IPS-18a (cell line): ENCODE data around the gene ATP2B3.

Experiments used
- H3K27ac ChIP-seq: one replicate; pipeline ENCODE4 v1.5.1; 2013; ENCODE audit warnings: low read length
- H3K27me3 ChIP-seq: one replicate; pipeline ENCODE4 v1.6.1; 2013; ENCODE audit warnings: mild to moderate bottlenecking, low read length; ENCODE audit not compliant: control insufficient read depth, insufficient read depth
- H3K36me3 ChIP-seq: one replicate; pipeline ENCODE4 v1.6.1; 2013; ENCODE audit warnings: low read depth, low read length; ENCODE audit not compliant: control insufficient read depth
- H3K4me1 ChIP-seq: one replicate; pipeline ENCODE4 v1.6.1; 2013; ENCODE audit warnings: low read depth, low read length; ENCODE audit not compliant: control insufficient read depth
- H3K4me3 ChIP-seq: one replicate; pipeline ENCODE4 v1.5.1; 2013; ENCODE audit warnings: low read length
- H3K9ac ChIP-seq: one replicate; pipeline ENCODE4 v1.6.1; 2013; ENCODE audit warnings: mild to moderate bottlenecking, low read length, moderate library complexity
- H3K9me3 ChIP-seq: one replicate; pipeline ENCODE4 v1.6.1; 2013; ENCODE audit warnings: low read depth, low read length; ENCODE audit not compliant: control insufficient read depth

The ATP2B3 gene

DNA sequence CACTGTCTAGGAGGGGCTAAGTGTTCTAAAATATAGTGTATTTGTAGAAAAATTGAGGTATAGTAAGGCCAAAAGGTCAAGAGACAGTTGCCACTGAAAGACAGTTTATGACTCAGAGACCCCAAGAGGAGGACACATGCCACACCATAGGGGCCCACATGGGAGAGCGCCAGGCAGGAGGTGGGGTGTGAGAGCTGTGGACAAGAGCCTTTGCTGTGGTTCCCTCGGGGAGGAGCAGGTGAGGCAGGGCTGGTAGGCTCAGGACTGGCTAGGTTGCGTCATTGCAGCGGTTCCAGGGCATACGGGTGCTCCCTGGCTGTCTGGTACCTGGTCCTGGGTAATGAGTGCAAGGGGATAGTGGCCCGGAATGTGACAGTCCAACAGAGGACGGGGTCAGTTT, 43.9 kb downstream of the ATP2B3 start:
- no peak overlapping the region for H3K27ac ChIP-seq
- H3K4me1 ChIP-seq, result no peaks in the 10 kb centered on the region
- no peaks in the 10 kb centered on the region for H3K27me3 ChIP-seq
- H3K36me3 ChIP-seq, result no peaks in the 10 kb centered on the region
- no peak overlapping the region for H3K4me3 ChIP-seq
- H3K9me3 ChIP-seq, result peaks cover 6% of the 10 kb centered on the region
- H3K9ac ChIP-seq, result no peak overlapping the region

DNA sequence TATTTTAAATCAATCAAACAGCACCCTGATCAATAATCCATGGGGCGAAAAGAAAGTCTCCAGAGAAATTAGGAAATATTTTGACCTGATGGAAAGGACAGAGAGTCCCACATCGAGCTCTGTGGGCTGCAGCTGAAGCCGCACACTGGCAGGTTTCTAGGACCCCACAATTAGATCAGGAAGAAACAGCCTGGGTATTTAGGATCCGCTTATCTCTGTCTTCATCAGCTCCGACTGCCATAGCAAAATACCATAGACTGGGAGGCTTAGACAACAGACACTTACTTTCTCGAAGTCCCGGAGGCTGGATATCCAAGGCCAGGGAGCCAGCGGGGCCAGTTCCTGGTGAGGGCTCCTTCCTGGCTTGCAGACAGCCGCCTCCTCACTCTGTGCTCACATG, 45.1 kb downstream of the ATP2B3 start:
- Histone ChIP-seq H3K27me3 (no peaks in the 10 kb centered on the region), H3K4me1 (no peaks in the 10 kb centered on the region)

DNA sequence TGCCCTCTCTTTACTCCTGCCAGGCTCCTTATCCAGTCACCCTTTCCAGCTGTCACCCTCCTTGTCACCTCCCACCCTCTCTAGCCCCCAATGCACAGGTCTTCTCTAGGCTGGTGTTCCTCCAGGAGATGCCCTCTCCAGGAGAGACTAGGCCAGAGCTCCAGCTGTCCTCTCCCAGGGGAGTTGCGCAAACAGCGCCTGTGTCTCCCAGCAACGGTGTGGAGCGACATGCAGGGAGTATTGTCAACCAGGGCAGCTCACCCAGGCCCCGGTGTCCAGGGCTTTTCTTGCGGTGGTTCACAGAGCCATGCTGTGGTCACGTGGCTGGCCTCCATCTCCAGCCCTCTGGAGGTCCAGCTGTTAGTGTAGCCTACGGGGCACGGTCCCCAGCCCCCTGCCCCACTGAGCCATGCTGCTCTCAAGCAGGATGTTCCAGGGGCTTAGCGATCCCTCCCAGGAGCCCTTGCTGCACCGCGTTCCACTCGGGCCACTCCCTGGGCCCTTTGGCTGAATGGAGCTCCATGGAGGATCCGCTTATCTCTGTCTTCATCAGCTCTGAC, 46.7 kb downstream of the ATP2B3 start:
- Histone ChIP-seq H3K27ac (no peak overlapping the region), H3K4me3 (no peak overlapping the region), H3K27me3 (no peaks in the 10 kb centered on the region), H3K9me3 (peaks cover 6% of the 10 kb centered on the region), H3K9ac (no peak overlapping the region), H3K4me1 (peaks cover 7% of the 10 kb centered on the region), H3K36me3 (no peaks in the 10 kb centered on the region)

More for the DNA sequence above, 45.1 kb downstream of the ATP2B3 start:
- Histone ChIP-seq H3K9ac (no peak overlapping the region), H3K27ac (no peak overlapping the region), H3K4me3 (no peak overlapping the region), H3K9me3 (peaks cover 6% of the 10 kb centered on the region), H3K36me3 (no peaks in the 10 kb centered on the region)

DNA sequence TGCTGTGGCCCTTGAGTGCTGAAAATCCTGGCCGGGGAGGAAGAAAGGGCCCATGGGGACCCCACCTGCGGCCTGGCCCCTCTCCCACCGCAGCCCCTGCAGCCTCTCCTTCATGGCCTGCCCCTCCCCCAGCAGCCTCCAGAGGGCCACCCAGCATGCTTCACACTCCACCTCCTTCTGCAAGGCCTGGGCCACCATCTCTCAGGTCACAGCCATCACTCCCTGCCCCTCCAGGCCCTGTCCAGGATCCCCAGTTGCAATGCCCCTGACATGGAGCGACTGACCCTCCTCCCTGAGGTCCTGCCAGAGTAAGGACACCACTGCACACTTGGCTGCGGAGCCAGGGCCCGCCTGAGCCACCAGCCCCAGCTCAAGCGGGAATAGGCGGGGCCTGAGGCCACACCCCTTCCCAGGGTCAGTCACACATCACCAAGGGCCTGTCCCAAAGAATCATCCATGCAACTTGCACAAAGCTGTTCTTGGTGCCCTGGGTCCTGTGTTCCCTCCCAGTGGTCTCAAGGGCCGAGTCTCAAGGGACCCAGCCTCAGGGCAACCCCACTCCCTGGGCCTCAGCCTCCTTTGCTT, 48.6 kb downstream of the ATP2B3 start:
- H3K4me3 ChIP-seq, result no peak overlapping the region
- peaks cover 4% of the 10 kb centered on the region for H3K9me3 ChIP-seq
- H3K27ac ChIP-seq, result no peak overlapping the region
- H3K4me1 ChIP-seq, result peaks cover 7% of the 10 kb centered on the region
- no peaks in the 10 kb centered on the region for H3K36me3 ChIP-seq
- H3K27me3 ChIP-seq, result no peaks in the 10 kb centered on the region
- no peak overlapping the region for H3K9ac ChIP-seq

DNA sequence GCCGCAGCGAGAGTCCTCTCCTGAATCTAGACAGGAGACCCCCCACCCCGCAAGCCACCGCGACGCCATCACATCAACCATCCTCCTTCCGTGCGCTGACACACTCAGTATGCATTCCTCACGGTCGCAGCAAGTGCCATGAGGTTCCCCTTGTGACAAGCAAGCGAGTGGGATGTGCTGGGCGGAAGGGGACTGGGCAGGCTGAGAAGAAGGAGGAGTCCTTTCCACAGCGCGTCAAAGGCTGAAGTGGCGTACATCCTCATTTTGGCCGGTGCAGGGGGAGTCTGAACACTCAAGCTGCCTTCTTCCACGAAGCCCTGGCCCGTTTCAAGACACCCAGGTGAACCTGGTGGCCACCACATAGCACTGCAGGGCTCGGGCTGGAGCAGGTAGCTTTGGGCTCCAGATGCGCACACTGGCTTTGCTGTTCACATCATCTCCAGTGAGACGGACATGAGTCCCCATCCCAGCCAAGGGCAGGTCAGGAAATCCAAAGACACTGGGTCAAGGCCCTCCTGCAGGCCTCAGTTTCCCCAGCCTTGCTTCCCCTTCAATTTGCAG, 51.1 kb downstream of the ATP2B3 start:
- Histone ChIP-seq H3K4me1 (peaks cover 7% of the 10 kb centered on the region), H3K4me3 (no peak overlapping the region), H3K9ac (no peak overlapping the region), H3K36me3 (no peaks in the 10 kb centered on the region), H3K9me3 (no peaks in the 10 kb centered on the region), H3K27me3 (no peaks in the 10 kb centered on the region), H3K27ac (no peak overlapping the region)

DNA sequence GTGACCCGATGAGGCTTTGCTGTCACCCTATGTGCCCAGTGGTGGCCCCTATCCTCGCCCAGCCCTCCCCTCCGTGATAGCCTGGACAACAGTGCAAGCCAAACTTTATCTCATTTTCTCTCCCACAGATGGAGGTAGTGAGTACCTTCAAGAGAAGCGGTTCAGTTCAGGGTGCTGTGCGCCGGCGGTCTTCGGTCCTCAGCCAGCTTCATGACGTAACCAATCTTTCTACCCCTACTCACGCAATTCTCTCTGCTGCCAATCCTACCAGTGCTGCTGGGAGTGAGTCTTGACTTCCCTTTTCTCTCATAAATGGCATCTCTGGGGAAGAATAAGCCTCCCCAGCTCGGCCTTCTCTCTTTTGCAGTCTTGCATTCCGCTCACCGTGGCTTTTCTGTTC, 52.0 kb downstream of the ATP2B3 start:
- no peaks in the 10 kb centered on the region for H3K27me3 ChIP-seq

DNA sequence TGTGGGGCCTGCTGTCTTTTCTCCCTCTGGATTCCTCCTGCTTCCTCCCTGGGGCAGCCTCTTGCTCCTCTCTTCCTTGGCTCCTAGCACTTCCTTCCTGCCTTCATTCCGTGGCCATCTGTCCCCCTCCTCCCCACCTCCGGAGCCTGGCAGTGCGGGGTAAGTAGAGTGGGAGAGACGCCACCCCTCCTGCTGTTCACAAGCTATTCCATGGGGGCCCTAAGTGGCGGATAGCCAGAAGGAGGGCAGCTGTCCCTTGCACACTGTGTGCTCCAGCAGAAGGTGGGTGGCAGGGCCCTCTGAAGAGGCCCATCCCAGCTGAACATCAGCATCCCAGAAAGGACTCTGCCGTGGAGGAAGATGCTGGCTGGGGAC, 54.1 kb downstream of the ATP2B3 start:
- no peak overlapping the region for H3K9ac ChIP-seq
- H3K4me3 ChIP-seq, result no peak overlapping the region
- H3K27ac ChIP-seq, result no peak overlapping the region
- H3K9me3 ChIP-seq, result no peaks in the 10 kb centered on the region
- peaks cover 7% of the 10 kb centered on the region for H3K4me1 ChIP-seq
- H3K27me3 ChIP-seq, result no peaks in the 10 kb centered on the region
- no peaks in the 10 kb centered on the region for H3K36me3 ChIP-seq

More for the DNA sequence above, 52.0 kb downstream of the ATP2B3 start:
- H3K9me3 ChIP-seq, result no peaks in the 10 kb centered on the region
- H3K36me3 ChIP-seq, result no peaks in the 10 kb centered on the region
- H3K9ac ChIP-seq, result no peak overlapping the region
- H3K27ac ChIP-seq, result no peak overlapping the region
- H3K4me3 ChIP-seq, result no peak overlapping the region
- H3K4me1 ChIP-seq, result peaks cover 7% of the 10 kb centered on the region

DNA sequence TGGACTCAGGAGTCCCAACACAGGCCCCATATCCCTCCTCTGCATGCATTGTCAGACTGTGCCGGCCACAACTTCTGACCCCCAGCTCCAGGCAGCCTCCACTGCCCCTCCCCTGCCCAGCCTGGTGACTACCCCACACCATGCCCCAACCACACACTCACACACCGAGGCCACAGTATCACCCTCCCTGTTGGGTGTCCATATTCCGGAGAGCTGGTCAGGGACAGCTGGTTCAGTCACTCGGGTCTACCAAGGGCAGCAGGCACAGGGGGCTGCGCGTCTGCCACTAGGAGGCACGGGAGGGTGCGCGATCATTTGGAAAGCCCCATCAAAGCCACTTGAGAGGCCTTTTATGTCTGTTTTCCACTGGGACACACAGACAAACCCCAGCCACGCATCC, 55.2 kb downstream of the ATP2B3 start:
- H3K9ac ChIP-seq, result no peak overlapping the region
- no peaks in the 10 kb centered on the region for H3K27me3 ChIP-seq

DNA sequence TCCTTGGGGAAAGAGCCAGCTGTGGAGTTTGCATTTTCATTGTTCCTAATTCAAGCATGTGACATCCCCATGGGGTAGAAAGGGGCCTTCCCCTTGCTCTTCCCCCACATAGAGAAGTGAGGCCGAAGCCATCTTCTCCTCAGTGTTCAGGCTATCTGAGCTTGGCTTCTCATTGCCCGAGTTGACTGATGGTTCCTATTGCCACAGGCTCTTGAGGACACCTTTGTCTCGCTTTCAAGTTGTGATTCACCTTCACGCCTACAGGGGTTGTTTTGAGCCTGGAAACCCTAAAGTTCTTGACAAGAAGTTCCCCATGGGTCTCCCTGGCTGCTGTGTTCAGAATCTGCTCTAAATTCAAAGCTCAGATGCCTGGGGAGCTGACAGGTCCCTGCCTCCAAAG, 56.5 kb downstream of the ATP2B3 start:
- Histone ChIP-seq H3K9ac (no peak overlapping the region), H3K36me3 (no peaks in the 10 kb centered on the region), H3K4me1 (no peaks in the 10 kb centered on the region), H3K4me3 (no peak overlapping the region), H3K9me3 (no peaks in the 10 kb centered on the region), H3K27me3 (no peaks in the 10 kb centered on the region), H3K27ac (no peak overlapping the region)

More for the DNA sequence above, 55.2 kb downstream of the ATP2B3 start:
- Histone ChIP-seq H3K27ac (no peak overlapping the region), H3K4me3 (no peak overlapping the region), H3K9me3 (no peaks in the 10 kb centered on the region), H3K4me1 (peaks cover 7% of the 10 kb centered on the region), H3K36me3 (no peaks in the 10 kb centered on the region)

DNA sequence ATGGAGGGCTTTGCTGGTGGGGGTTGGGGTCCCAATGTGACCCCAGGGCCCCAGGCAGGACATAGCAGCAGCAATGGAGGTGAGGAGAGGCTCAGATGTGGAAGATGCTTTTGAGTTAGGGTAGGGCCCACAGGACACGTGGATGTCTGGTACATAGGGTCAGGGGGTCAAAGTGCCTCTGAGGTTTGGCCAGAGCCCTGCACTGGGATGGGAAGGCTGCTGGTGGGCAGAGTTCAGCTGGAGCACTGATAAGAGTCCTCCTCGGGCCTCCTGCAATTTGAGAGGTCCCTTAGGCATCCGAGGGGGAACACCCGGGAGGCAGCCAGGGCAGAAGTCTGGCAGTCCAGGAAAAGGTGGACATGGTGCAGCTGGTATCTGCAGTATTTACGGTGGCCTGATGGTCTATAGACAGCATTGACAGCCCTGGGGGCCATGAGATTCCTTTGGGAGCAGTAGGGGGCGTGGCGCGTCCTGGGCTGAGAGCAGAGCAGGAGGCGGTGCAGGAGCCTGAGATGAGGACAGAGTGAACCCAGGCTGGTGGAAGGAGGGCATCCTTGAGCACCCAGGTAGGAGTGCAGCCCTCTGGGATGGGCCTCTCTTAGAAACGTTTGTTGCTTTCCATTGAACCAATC, 58.9 kb downstream of the ATP2B3 start:
- H3K4me3 ChIP-seq, result no peak overlapping the region
- no peaks in the 10 kb centered on the region for H3K27me3 ChIP-seq
- no peak overlapping the region for H3K9ac ChIP-seq
- no peaks in the 10 kb centered on the region for H3K4me1 ChIP-seq
- no peak overlapping the region for H3K27ac ChIP-seq
- no peaks in the 10 kb centered on the region for H3K36me3 ChIP-seq
- no peaks in the 10 kb centered on the region for H3K9me3 ChIP-seq

DNA sequence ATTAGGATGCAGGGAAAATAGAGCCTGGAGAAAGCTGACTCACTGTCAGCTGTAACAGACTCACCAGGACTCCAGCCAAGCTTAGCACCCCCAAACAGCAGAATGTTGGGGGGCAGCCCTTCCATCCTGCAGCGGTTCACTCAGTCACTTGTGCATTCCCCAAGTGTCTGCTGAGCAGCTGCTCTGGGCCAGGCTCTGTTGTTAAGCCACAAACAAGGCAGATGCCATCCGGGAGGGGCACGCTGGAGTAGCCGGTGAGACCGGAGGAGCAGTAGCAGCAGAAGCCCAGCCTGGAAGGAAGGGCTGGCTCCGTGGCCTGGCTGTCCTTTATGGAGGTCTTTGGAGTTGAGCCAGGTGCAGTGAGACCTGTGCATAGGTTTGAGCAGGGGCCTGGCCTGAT, 59.5 kb downstream of the ATP2B3 start:
- no peaks in the 10 kb centered on the region for H3K27me3 ChIP-seq
- H3K9ac ChIP-seq, result no peak overlapping the region
- no peaks in the 10 kb centered on the region for H3K36me3 ChIP-seq
- H3K4me1 ChIP-seq, result no peaks in the 10 kb centered on the region
- H3K9me3 ChIP-seq, result no peaks in the 10 kb centered on the region
- H3K27ac ChIP-seq, result no peak overlapping the region
- no peak overlapping the region for H3K4me3 ChIP-seq
